Measurements from ENCODE around the gene ZNF664.

The ZNF664 gene

DNA sequence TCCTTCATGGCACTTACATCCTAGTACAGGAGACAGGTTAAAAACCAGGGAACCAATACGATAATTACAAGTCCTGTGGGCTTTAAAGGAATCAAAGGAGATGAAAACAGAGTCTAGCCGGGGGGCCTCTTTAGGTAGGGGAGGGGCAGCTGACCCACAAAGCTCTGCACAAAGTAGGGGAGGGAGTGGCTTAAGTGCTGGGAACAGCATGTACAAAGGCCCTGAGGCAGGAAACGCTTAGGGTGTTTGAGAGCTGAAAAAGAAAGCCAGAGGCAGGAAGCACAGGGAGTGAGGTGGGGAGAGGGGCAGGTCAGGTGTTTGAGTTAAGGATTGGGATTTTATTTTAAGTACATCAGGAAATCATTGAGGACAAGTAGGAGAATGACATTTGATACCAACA lies 37.7 kb downstream of the ZNF664 start:
- DNase-seq (ENCODE audit: low read depth), result no peak

DNA sequence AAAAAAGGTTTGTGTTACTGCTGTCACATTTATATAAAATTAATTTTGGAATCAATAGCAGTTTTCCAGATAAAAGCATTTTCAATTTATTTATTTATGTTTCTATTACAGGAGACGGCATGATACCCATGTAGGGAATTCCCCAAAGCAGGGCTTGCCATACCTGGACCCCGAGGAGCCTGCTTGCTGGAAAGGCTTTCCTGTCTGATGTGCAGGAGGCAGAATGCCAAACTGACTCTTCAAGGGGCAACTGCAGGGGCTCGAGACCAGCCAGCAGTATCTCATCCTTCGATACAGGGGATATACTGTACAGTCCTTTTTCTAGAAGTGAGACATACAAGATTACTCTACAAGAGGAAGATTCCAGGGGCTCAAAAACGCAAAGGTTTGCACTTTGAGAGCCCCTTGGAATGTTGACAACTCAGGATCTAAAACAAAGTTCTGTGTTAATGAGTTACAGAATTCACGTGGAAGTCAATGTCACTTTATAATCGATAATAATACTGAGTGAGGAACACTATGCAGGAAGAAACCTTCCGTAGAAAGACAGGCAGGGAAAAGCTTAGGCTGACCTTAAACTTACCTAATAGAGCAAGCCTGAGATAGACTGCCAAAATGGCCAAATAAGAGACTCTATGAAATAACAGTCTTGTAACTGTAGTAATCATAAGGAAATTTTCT lies 38.6 kb downstream of the ZNF664 start:
- DNase-seq (ENCODE audit: low read depth), result no peak

- no peak for DNase-seq (ENCODE audit: low read depth)
These were observed 40.1 kb downstream of the ZNF664 start for GRCh38 chr12:124013073-124013472.

DNA sequence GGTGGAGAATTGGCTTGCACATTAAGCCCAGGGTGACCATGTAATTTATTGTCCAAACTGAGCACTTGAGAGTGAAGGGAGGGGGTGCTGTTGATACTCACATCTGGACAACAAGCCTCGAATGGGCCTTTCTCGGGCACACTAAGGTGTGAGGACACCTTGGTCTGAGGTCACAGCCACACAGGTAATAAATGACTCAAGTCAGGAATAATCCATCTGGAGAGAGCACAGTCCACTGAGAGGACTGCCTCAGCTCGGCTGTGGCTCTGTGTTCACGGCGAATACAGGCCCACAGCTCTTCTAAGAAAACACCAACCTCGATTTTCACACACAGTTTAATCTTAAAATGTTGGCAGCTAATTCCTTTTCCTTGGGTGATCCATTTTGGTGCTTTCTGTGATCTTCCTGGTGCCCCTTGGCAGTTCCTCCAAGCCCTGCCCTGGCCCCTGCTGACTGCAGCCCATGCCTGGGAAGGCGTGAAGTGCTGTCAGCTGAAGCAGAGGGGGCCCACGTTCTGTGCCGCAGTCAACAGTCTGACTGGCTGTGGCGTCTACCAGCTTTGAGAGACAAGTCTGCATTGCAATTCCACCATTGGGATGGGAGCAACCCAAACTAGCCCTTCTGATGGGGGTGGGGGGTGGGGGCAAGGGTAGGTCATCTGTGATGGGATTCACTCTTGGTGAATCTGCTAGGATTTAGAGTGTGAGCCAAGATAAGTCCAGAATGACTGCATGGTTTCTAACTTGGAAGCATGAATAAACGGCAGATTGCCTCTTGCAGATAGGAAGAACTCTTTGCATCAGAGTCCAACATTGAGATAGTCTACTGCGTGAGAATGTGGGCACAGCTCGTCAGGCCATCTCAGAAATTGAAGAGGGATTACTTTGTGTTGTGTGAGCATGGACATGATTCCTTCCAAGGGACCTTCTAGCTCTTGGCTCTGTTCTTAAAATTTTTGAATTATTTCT lies 42.8 kb downstream of the ZNF664 start:
- no peak for DNase-seq (ENCODE audit: low read depth)

DNA sequence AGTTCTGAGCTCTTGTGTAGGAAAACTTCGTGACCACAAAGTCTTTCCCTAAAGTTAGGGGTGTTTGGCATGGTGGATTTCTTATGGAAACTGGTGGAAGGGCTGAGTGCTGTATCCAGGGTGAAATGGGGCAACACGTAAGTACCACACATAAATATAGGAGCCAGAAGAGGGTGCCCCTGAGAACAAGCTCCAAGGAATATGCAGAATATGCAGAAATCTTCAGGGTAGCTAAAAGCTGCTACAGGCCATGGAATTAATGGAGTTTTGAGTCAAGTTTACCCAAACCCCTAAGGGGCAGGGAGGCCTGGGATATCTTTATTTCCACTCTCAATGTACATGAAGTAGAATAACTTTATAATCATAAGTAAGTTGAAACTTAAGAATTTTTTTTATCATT lies 44.0 kb downstream of the ZNF664 start:
- DNase-seq (ENCODE audit: low read depth), result no peak

DNA sequence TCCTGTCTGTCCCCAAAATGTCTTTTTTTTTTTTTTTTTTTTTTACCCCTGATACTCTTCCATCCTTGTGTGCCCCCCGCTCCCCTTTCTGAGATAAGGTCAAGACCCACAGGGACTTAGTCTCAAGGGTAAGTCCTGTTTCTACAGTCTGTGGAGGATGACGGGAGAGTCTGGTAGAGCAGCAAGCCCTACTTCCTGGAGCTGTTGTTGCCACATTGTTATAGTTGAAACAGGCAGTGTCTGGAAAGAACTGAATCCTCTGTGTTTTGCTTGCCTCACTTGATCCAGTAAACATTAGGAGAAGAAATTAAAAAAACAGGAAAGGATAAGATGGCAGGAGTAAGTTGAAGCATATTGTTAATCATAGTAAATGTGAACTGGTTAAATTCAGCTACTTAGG lies 45.5 kb downstream of the ZNF664 start:
- DNase-seq (ENCODE audit: low read depth), result no peak

- no peak for DNase-seq (ENCODE audit: low read depth)
These were observed 46.1 kb downstream of the ZNF664 start for GRCh38 chr12:124019115-124019514.

DNA sequence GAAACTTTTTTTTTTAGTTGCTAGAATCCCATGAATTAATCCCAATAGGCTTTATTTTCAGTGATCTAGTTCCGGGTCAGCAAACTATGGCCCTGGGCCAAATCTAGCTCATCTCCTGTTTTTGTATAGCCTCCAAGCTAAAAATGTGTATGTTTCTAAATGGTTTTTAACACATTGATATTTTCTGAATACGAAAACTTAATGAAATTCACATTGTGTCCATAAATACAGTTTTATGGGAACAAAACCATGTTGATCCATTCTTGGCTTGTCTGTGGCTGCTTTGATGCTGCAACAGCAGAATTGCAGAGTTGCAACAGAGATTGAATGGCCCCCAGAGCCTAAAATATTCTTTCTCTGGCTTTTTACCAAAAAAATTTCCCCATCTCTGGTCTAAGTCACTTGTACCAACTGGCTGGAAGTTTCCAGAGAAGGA lies 47.5 kb downstream of the ZNF664 start:
- DNase-seq (ENCODE audit: low read depth), result no peak

- DNase-seq (ENCODE audit: low read depth), result no peak
These were observed 48.0 kb downstream of the ZNF664 start for GRCh38 chr12:124021007-124021406.

DNA sequence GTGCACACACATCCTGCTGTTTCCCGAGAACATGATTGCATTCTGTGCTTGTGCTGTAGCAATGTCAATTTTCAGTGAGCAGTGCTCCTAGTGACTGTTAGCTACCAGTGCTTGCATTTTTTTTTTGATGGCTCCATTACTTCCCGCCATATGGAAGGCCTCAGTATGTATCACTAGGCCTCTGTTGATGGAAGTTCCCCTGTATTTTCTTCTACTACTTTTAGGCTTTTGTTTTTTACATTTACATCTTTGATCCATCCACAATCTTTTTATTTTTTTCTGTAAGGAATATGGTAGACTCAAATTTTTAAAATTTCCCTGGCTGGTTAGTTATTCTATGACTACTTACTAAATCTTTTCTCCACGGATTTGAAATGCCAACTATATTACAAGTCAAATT lies 49.1 kb downstream of the ZNF664 start:
- no peak for DNase-seq (ENCODE audit: low read depth)

- DNase-seq (ENCODE audit: low read depth), result no peak
These were observed 51.3 kb downstream of the ZNF664 start for GRCh38 chr12:124024263-124024678.

DNA sequence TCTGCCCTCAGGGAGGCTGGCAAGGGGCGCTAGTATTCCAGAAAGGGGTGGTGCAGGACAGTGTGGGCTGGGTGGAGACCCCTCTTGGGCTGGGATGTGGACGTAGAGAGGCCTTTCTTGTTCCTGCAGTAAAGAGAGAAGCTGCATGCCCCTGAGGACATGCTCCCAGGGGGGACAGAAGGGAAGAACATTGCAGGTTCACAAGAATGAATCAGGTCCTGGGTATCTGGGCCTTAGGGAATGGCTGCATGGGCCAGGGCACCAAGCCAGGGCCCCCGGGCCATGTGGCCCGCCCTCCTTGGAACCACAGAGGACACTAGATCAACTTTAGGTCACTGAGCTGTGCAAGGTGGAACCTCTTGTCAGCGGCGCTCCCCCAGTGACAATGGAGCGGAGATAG lies 51.8 kb downstream of the ZNF664 start:
- no peak for DNase-seq (ENCODE audit: low read depth)

- DNase-seq (ENCODE audit: low read depth), result no peak
These were observed 52.6 kb downstream of the ZNF664 start for GRCh38 chr12:124025661-124026060.

GRCh38 chr12:124026755-124027745 lies 54.0 kb downstream of the ZNF664 start:
- DNase-seq (ENCODE audit: low read depth), result no peak

- DNase-seq (ENCODE audit: low read depth), result no peak
These were observed 54.9 kb downstream of the ZNF664 start for GRCh38 chr12:124027753-124028554.

- no peak for DNase-seq (ENCODE audit: low read depth)
These were observed 55.5 kb downstream of the ZNF664 start for GRCh38 chr12:124028555-124028925.

- no peak for DNase-seq (ENCODE audit: low read depth)
These were observed 57.0 kb downstream of the ZNF664 start for GRCh38 chr12:124030008-124030407.

- DNase-seq (ENCODE audit: low read depth), result no peak
These were observed 57.5 kb downstream of the ZNF664 start for GRCh38 chr12:124030510-124030909.

DNA sequence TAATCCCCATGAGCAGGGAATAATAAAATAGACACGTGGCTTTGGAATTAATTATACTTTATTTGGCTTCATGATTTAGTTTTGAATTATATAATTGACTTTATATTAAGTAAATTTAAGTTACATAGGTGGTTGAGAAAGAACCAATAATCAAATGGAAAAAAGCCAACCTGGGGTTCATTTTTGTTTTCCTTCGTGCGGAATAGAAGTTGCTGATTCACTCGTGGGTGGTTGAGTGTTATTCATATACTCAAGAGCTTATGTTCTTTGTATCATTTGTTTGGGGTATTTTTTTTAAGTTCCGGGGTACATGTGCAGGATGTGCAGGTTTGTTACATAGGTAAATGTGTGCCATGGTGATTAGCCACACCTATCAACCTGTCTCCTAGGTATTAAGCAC lies 58.0 kb downstream of the ZNF664 start:
- DNase-seq (ENCODE audit: low read depth), result no peak

GRCh38 chr12:124032265-124032886 lies 59.4 kb downstream of the ZNF664 start:
- no peak for DNase-seq (ENCODE audit: low read depth)

- DNase-seq (ENCODE audit: low read depth), result no peak
These were observed 60.8 kb downstream of the ZNF664 start for GRCh38 chr12:124033859-124034258.
